Measurements from ENCODE around the gene VKORC1L1.
"Not testable (repeated sequence)": the region's sequence is repeated elsewhere in the genome, so short reads cannot be mapped to it uniquely, and the experiment has no call there.

Gene VKORC1L1

GRCh38 chr7:65892161-65892560, 19.3 kb downstream of the VKORC1L1 start:
- H3K79me2 ChIP-seq (ENCODE audit: insufficient read depth, low read length) = peaks cover 28% of the 10 kb centered on the region
- H3K36me3 ChIP-seq (ENCODE audit: insufficient read depth, low read length) = peaks cover 39% of the 10 kb centered on the region
- no peak overlapping the region for H2AFZ ChIP-seq (ENCODE audit: low read length)
- H3K4me2 ChIP-seq (ENCODE audit: low read length) = no peak overlapping the region
- H3F3A ChIP-seq (ENCODE audit: insufficient read depth, low read length) = no peaks in the 10 kb centered on the region
- TF ChIP-seq EZH2 (IDR thresholded peaks at IDR 0.05; ENCODE audit: borderline replicate concordance, low read length) (no peak), CTCF (IDR thresholded peaks at IDR 0.05; ENCODE audit: low read length) (no peak)
- no peaks in the 10 kb centered on the region for H3K27me3 ChIP-seq (ENCODE audit: insufficient read depth, low read length)
- H3K4me3 ChIP-seq (ENCODE audit: low read depth, low read length, poor library complexity, severe bottlenecking) = no peak overlapping the region
- no peak overlapping the region for H3K27ac ChIP-seq (ENCODE audit: low read depth, low read length, poor library complexity, severe bottlenecking)
- H4K20me1 ChIP-seq (ENCODE audit: insufficient read depth, low read length) = no peaks in the 10 kb centered on the region
- no peaks in the 10 kb centered on the region for H3K9me3 ChIP-seq (ENCODE audit: low read length)
- H3K4me1 ChIP-seq (ENCODE audit: insufficient read depth, low read length, severe bottlenecking) = peaks cover 11% of the 10 kb centered on the region
- H3K9ac ChIP-seq (ENCODE audit: low read length) = no peak overlapping the region
- H3K9me2 ChIP-seq (ENCODE audit: low read depth, low read length) = no peaks in the 10 kb centered on the region

GRCh38 chr7:65892835-65893234, 20.0 kb downstream of the VKORC1L1 start:
- H4K20me1 ChIP-seq (ENCODE audit: insufficient read depth, low read length) = no peaks in the 10 kb centered on the region
- H3K36me3 ChIP-seq (ENCODE audit: insufficient read depth, low read length) = peaks cover 39% of the 10 kb centered on the region
- H3K9ac ChIP-seq (ENCODE audit: low read length) = no peak overlapping the region

GRCh38 chr7:65896279-65896870, 23.5 kb downstream of the VKORC1L1 start:
- H2AFZ ChIP-seq (ENCODE audit: low read length) = no peak overlapping the region
- peaks cover 12% of the 10 kb centered on the region for H3K79me2 ChIP-seq (ENCODE audit: insufficient read depth, low read length)
- no peaks in the 10 kb centered on the region for H3K9me3 ChIP-seq (ENCODE audit: low read length)
- no peaks in the 10 kb centered on the region for H4K20me1 ChIP-seq (ENCODE audit: insufficient read depth, low read length)
- H3K4me2 ChIP-seq (ENCODE audit: low read length) = no peak overlapping the region
- no peaks in the 10 kb centered on the region for H3K9me2 ChIP-seq (ENCODE audit: low read depth, low read length)
- H3K4me3 ChIP-seq (ENCODE audit: low read depth, low read length, poor library complexity, severe bottlenecking) = no peak overlapping the region
- no peaks in the 10 kb centered on the region for H3F3A ChIP-seq (ENCODE audit: insufficient read depth, low read length)
- peaks cover 38% of the 10 kb centered on the region for H3K36me3 ChIP-seq (ENCODE audit: insufficient read depth, low read length)
- no peak overlapping the region for H3K27ac ChIP-seq (ENCODE audit: low read depth, low read length, poor library complexity, severe bottlenecking)
- TF ChIP-seq EZH2 (IDR thresholded peaks at IDR 0.05; ENCODE audit: borderline replicate concordance, low read length) = no peak
- TF ChIP-seq CTCF (IDR thresholded peaks at IDR 0.05; ENCODE audit: low read length) = no peak
- H3K9ac ChIP-seq (ENCODE audit: low read length) = no peak overlapping the region
- no peaks in the 10 kb centered on the region for H3K27me3 ChIP-seq (ENCODE audit: insufficient read depth, low read length)
- no peaks in the 10 kb centered on the region for H3K4me1 ChIP-seq (ENCODE audit: insufficient read depth, low read length, severe bottlenecking)

More at GRCh38 chr7:65892835-65893234, 20.0 kb downstream of the VKORC1L1 start:
- no peak overlapping the region for H2AFZ ChIP-seq (ENCODE audit: low read length)
- no peak overlapping the region for H3K4me2 ChIP-seq (ENCODE audit: low read length)
- no peaks in the 10 kb centered on the region for H3F3A ChIP-seq (ENCODE audit: insufficient read depth, low read length)
- H3K27me3 ChIP-seq (ENCODE audit: insufficient read depth, low read length) = no peaks in the 10 kb centered on the region
- H3K9me2 ChIP-seq (ENCODE audit: low read depth, low read length) = no peaks in the 10 kb centered on the region
- H3K4me3 ChIP-seq (ENCODE audit: low read depth, low read length, poor library complexity, severe bottlenecking) = no peak overlapping the region
- peaks cover 22% of the 10 kb centered on the region for H3K79me2 ChIP-seq (ENCODE audit: insufficient read depth, low read length)
- H3K9me3 ChIP-seq (ENCODE audit: low read length) = no peaks in the 10 kb centered on the region
- peaks cover 11% of the 10 kb centered on the region for H3K4me1 ChIP-seq (ENCODE audit: insufficient read depth, low read length, severe bottlenecking)
- TF ChIP-seq CTCF (IDR thresholded peaks at IDR 0.05; ENCODE audit: low read length) = no peak
- no peak overlapping the region for H3K27ac ChIP-seq (ENCODE audit: low read depth, low read length, poor library complexity, severe bottlenecking)

GRCh38 chr7:65897289-65897688, 24.4 kb downstream of the VKORC1L1 start:
- H3K36me3 ChIP-seq (ENCODE audit: insufficient read depth, low read length) = peaks cover 39% of the 10 kb centered on the region
- not testable (repeated sequence) for H3K9me3 ChIP-seq (ENCODE audit: low read length); H3K9ac ChIP-seq (ENCODE audit: low read length); H3K79me2 ChIP-seq (ENCODE audit: insufficient read depth, low read length); H2AFZ ChIP-seq (ENCODE audit: low read length); H3K4me1 ChIP-seq (ENCODE audit: insufficient read depth, low read length, severe bottlenecking); H4K20me1 ChIP-seq (ENCODE audit: insufficient read depth, low read length); H3K4me3 ChIP-seq (ENCODE audit: low read depth, low read length, poor library complexity, severe bottlenecking); H3K27ac ChIP-seq (ENCODE audit: low read depth, low read length, poor library complexity, severe bottlenecking); H3F3A ChIP-seq (ENCODE audit: insufficient read depth, low read length); H3K9me2 ChIP-seq (ENCODE audit: low read depth, low read length); H3K4me2 ChIP-seq (ENCODE audit: low read length); H3K27me3 ChIP-seq (ENCODE audit: insufficient read depth, low read length)

GRCh38 chr7:65898677-65899447, 26.0 kb downstream of the VKORC1L1 start:
- not testable (repeated sequence) for H3K4me3 ChIP-seq (ENCODE audit: low read depth, low read length, poor library complexity, severe bottlenecking); H2AFZ ChIP-seq (ENCODE audit: low read length); H3K27me3 ChIP-seq (ENCODE audit: insufficient read depth, low read length); H4K20me1 ChIP-seq (ENCODE audit: insufficient read depth, low read length); H3K9ac ChIP-seq (ENCODE audit: low read length); H3F3A ChIP-seq (ENCODE audit: insufficient read depth, low read length); H3K4me2 ChIP-seq (ENCODE audit: low read length); H3K9me2 ChIP-seq (ENCODE audit: low read depth, low read length); H3K27ac ChIP-seq (ENCODE audit: low read depth, low read length, poor library complexity, severe bottlenecking); H3K79me2 ChIP-seq (ENCODE audit: insufficient read depth, low read length); H3K4me1 ChIP-seq (ENCODE audit: insufficient read depth, low read length, severe bottlenecking); H3K9me3 ChIP-seq (ENCODE audit: low read length)
- H3K36me3 ChIP-seq (ENCODE audit: insufficient read depth, low read length) = peaks cover 44% of the 10 kb centered on the region
